ENCODE results near the gene ABI3BP.

GRCh38 chr3:100838157-100838556 lies 155.1 kb downstream of the ABI3BP start:
- TF ChIP-seq, protein P1, sequence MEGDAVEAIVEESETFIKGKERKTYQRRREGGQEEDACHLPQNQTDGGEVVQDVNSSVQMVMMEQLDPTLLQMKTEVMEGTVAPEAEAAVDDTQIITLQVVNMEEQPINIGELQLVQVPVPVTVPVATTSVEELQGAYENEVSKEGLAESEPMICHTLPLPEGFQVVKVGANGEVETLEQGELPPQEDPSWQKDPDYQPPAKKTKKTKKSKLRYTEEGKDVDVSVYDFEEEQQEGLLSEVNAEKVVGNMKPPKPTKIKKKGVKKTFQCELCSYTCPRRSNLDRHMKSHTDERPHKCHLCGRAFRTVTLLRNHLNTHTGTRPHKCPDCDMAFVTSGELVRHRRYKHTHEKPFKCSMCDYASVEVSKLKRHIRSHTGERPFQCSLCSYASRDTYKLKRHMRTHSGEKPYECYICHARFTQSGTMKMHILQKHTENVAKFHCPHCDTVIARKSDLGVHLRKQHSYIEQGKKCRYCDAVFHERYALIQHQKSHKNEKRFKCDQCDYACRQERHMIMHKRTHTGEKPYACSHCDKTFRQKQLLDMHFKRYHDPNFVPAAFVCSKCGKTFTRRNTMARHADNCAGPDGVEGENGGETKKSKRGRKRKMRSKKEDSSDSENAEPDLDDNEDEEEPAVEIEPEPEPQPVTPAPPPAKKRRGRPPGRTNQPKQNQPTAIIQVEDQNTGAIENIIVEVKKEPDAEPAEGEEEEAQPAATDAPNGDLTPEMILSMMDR (IDR thresholded peaks at IDR 0.05) = no peak
- no peak for TF ChIP-seq POLR2A (IDR thresholded peaks at IDR 0.05)

Data from Peyer's patch (tissue), 4 donors.